Measurements from ENCODE around the gene ITPR2. TPM values are rescaled to one million over a fixed set of nuclear protein-coding genes. Genes with fewer than 3 reads are reported as not detected.

The ITPR2 gene
- total RNA-seq, 1 donor = 19.2 TPM

DNA sequence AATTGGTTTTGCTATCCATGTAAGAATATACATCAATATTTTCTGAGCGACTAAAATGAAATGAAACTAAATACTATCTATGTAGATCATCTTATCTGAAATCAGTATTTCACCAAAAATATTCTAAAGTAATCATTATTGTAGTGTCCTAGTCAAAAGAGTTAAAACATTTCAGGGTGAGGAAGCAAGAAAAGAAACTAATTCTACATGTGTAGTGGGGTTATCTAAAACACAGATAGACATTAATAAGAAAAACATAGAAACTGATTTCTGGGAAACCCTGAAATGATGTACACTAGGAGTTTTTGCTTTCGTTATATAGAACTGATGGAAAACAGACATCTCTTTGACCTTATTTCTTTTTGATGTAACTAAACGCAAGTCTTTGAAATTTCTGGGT is 379.7 kb downstream of the ITPR2 start:
- H3K4me1 ChIP-seq (ENCODE audit: insufficient read depth, low read length) = no peaks in the 10 kb centered on the region
- H3K27me3 ChIP-seq (ENCODE audit: insufficient read depth, low read length) = no peaks in the 10 kb centered on the region
- H3K4me3 ChIP-seq (ENCODE audit: insufficient read depth, low read length) = no peak overlapping the region
- no peaks in the 10 kb centered on the region for H4K20me1 ChIP-seq (ENCODE audit: insufficient read depth, low read length)
- no peak overlapping the region for H3K27ac ChIP-seq (ENCODE audit: low read depth, low read length)
- no peaks in the 10 kb centered on the region for H3K9me3 ChIP-seq (ENCODE audit: low read depth, low read length)
- no peaks in the 10 kb centered on the region for H3K79me2 ChIP-seq (ENCODE audit: insufficient read depth, low read length)
- no peaks in the 10 kb centered on the region for H3K36me3 ChIP-seq (ENCODE audit: insufficient read depth, low read length)
- no peak for DNase-seq (ENCODE audit: insufficient read length, low spot score, missing footprints)
- no peak overlapping the region for H2AFZ ChIP-seq (ENCODE audit: low read length)
- TF ChIP-seq, protein P1, sequence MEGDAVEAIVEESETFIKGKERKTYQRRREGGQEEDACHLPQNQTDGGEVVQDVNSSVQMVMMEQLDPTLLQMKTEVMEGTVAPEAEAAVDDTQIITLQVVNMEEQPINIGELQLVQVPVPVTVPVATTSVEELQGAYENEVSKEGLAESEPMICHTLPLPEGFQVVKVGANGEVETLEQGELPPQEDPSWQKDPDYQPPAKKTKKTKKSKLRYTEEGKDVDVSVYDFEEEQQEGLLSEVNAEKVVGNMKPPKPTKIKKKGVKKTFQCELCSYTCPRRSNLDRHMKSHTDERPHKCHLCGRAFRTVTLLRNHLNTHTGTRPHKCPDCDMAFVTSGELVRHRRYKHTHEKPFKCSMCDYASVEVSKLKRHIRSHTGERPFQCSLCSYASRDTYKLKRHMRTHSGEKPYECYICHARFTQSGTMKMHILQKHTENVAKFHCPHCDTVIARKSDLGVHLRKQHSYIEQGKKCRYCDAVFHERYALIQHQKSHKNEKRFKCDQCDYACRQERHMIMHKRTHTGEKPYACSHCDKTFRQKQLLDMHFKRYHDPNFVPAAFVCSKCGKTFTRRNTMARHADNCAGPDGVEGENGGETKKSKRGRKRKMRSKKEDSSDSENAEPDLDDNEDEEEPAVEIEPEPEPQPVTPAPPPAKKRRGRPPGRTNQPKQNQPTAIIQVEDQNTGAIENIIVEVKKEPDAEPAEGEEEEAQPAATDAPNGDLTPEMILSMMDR (IDR thresholded peaks at IDR 0.05; ENCODE audit: extremely low read depth, low read depth, low read length) = no peak
- H3K4me2 ChIP-seq (ENCODE audit: insufficient read depth, low read length) = no peak overlapping the region

DNA sequence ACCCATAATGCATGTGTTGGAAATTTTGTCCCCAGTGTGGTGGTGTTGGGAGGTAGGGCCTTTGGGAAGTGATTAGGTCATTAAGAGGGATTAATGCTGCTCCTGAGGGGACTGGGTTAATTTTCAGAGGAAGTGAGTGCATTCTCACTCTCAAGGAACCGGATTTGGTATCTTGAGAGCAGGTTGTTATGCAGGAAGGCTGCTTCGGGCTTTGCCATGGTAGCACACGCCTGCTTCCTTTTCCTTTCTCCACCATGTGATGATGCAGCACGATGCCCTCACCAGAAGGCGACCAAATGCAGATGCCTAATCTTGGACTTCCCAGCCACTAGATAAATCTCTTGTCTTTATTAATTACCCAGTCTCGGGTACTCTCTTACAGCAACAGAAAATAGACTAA is 380.5 kb downstream of the ITPR2 start:
- no peak overlapping the region for H3K4me2 ChIP-seq (ENCODE audit: insufficient read depth, low read length)
- H3K79me2 ChIP-seq (ENCODE audit: insufficient read depth, low read length) = no peaks in the 10 kb centered on the region
- H3K4me3 ChIP-seq (ENCODE audit: insufficient read depth, low read length) = no peak overlapping the region
- H2AFZ ChIP-seq (ENCODE audit: low read length) = no peak overlapping the region
- H3K27me3 ChIP-seq (ENCODE audit: insufficient read depth, low read length) = no peaks in the 10 kb centered on the region
- no peaks in the 10 kb centered on the region for H3K36me3 ChIP-seq (ENCODE audit: insufficient read depth, low read length)
- H3K4me1 ChIP-seq (ENCODE audit: insufficient read depth, low read length) = no peaks in the 10 kb centered on the region
- no peak for DNase-seq (ENCODE audit: insufficient read length, low spot score, missing footprints)
- TF ChIP-seq, protein P1 (IDR thresholded peaks at IDR 0.05; ENCODE audit: extremely low read depth, low read depth, low read length) = no peak
- H3K27ac ChIP-seq (ENCODE audit: low read depth, low read length) = no peak overlapping the region
- H3K9me3 ChIP-seq (ENCODE audit: low read depth, low read length) = no peaks in the 10 kb centered on the region
- no peaks in the 10 kb centered on the region for H4K20me1 ChIP-seq (ENCODE audit: insufficient read depth, low read length)

DNA sequence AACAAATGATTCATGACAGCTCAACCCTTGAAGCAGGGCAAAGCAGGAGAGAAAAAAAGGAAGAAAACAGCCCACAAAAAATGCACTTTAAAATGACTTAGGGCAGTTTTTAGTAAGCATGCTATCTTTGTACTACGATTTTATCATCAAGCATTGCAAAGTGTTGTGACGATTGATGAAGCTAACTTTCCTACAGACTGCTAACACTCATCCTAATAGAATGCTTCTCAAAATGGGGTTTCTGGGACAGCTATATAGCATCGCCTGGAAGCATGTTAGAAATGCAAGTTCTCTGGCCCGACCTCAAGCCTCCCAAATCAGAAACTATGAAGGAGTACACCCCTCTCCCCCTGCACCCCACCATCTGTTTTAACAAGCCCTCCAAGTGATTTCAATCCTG is 381.2 kb downstream of the ITPR2 start:
- no peaks in the 10 kb centered on the region for H3K79me2 ChIP-seq (ENCODE audit: insufficient read depth, low read length)
- no peaks in the 10 kb centered on the region for H4K20me1 ChIP-seq (ENCODE audit: insufficient read depth, low read length)
- H3K4me3 ChIP-seq (ENCODE audit: insufficient read depth, low read length) = no peak overlapping the region
- no peak overlapping the region for H3K27ac ChIP-seq (ENCODE audit: low read depth, low read length)
- DNase-seq (ENCODE audit: insufficient read length, low spot score, missing footprints) = no peak
- H3K4me1 ChIP-seq (ENCODE audit: insufficient read depth, low read length) = no peaks in the 10 kb centered on the region
- H3K27me3 ChIP-seq (ENCODE audit: insufficient read depth, low read length) = no peaks in the 10 kb centered on the region
- TF ChIP-seq, protein P1 (IDR thresholded peaks at IDR 0.05; ENCODE audit: extremely low read depth, low read depth, low read length) = no peak
- no peak overlapping the region for H3K4me2 ChIP-seq (ENCODE audit: insufficient read depth, low read length)
- no peaks in the 10 kb centered on the region for H3K36me3 ChIP-seq (ENCODE audit: insufficient read depth, low read length)
- H3K9me3 ChIP-seq (ENCODE audit: low read depth, low read length) = no peaks in the 10 kb centered on the region
- H2AFZ ChIP-seq (ENCODE audit: low read length) = no peak overlapping the region

DNA sequence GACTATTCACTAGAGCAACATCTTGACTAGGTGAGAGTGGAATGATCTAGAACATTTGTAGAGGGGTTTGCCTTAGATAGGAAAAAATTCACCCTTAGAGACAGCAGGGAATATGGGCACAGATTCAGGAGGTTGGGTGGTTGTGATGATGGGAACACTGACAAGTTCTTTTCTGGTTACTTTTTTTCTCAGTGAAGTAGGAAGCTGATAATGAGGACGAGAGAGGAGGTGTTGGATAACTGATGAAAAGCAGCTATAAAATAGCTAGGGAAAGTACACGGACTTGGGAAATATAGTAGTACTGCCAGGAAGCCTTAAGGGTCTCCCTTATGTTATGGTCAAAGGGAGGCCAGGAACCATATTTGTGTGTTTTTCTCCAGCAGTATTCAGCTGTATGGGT is 387.1 kb downstream of the ITPR2 start:
- H3K27ac ChIP-seq (ENCODE audit: low read depth, low read length) = no peak overlapping the region
- no peak overlapping the region for H2AFZ ChIP-seq (ENCODE audit: low read length)

More for the DNA sequence above, 387.1 kb downstream of the ITPR2 start:
- no peak for DNase-seq (ENCODE audit: insufficient read length, low spot score, missing footprints)
- TF ChIP-seq, protein P1 (IDR thresholded peaks at IDR 0.05; ENCODE audit: extremely low read depth, low read depth, low read length) = no peak
- H3K27me3 ChIP-seq (ENCODE audit: insufficient read depth, low read length) = no peaks in the 10 kb centered on the region
- H3K9me3 ChIP-seq (ENCODE audit: low read depth, low read length) = no peaks in the 10 kb centered on the region
- H3K36me3 ChIP-seq (ENCODE audit: insufficient read depth, low read length) = no peaks in the 10 kb centered on the region
- no peak overlapping the region for H3K4me2 ChIP-seq (ENCODE audit: insufficient read depth, low read length)
- H4K20me1 ChIP-seq (ENCODE audit: insufficient read depth, low read length) = no peaks in the 10 kb centered on the region
- no peaks in the 10 kb centered on the region for H3K4me1 ChIP-seq (ENCODE audit: insufficient read depth, low read length)
- no peak overlapping the region for H3K4me3 ChIP-seq (ENCODE audit: insufficient read depth, low read length)
- no peaks in the 10 kb centered on the region for H3K79me2 ChIP-seq (ENCODE audit: insufficient read depth, low read length)
